Measurements from ENCODE around the gene SLC44A3. TPM values are rescaled to one million over a fixed set of nuclear protein-coding genes. Genes with fewer than 3 reads are reported as not detected.

Gene SLC44A3
- not detected in 2 replicates for total RNA-seq (2011; cell fraction: chromatin; rRNA removed; ENCODE audit: low replicate concordance)
- total RNA-seq (2011; cell fraction: nucleolus; rRNA removed) = not detected in 2 replicates
- not detected in 2 replicates for total RNA-seq (2011; cell fraction: nucleoplasm; rRNA removed)
- total RNA-seq (2014; rRNA removed) = not detected in 2 replicates
- not detected in 2 replicates for total RNA-seq (2014; rRNA removed; fragmentation: Illumina TruSeq; extraction: Trizol)
- not detected in 2 replicates for total RNA-seq (2015; rRNA removed; fragmentation: Illumina TruSeq; extraction: Trizol)
- total RNA-seq (2021) = not detected in 2 replicates
- not detected in 2 replicates for polyA plus RNA-seq (2011; rRNA removed)
- polyA plus RNA-seq (2011; cell fraction: cytosol; rRNA removed) = not detected in 2 replicates
- polyA plus RNA-seq (2011; cell fraction: nucleus; rRNA removed) = not detected in 2 replicates
- polyA plus RNA-seq (2012) = not detected in 2 replicates
- polyA plus RNA-seq (2014; fragmentation: Illumina TruSeq; extraction: Trizol) = not detected in 2 replicates
- polyA plus RNA-seq (2014; fragmentation: Nextera tagmentation; extraction: Ambion mirVana) = not detected
- not detected in 2 replicates for polyA plus RNA-seq (2014; rRNA removed)
- polyA minus RNA-seq (2011; rRNA and poly(A)+ RNA removed) = not detected in 2 replicates
- polyA minus RNA-seq (2011; cell fraction: cytosol; rRNA and poly(A)+ RNA removed) = not detected in 2 replicates
- polyA minus RNA-seq (2011; cell fraction: nucleus; rRNA and poly(A)+ RNA removed) = not detected in 2 replicates
- not detected for Bru-seq, nascent RNA
- BruChase-seq, experiment 1, labeled RNA remaining after a 2-hour chase = percentile 9 among the genes with signal in this experiment
- percentile 12 among the genes with signal in this experiment for BruChase-seq, experiment 2, labeled RNA remaining after a 6-hour chase
- long read RNA-seq, experiment 1 = 0 reads
- long read RNA-seq, experiment 2 = 0 reads
- long read RNA-seq, experiment 3 = 0 reads

DNA sequence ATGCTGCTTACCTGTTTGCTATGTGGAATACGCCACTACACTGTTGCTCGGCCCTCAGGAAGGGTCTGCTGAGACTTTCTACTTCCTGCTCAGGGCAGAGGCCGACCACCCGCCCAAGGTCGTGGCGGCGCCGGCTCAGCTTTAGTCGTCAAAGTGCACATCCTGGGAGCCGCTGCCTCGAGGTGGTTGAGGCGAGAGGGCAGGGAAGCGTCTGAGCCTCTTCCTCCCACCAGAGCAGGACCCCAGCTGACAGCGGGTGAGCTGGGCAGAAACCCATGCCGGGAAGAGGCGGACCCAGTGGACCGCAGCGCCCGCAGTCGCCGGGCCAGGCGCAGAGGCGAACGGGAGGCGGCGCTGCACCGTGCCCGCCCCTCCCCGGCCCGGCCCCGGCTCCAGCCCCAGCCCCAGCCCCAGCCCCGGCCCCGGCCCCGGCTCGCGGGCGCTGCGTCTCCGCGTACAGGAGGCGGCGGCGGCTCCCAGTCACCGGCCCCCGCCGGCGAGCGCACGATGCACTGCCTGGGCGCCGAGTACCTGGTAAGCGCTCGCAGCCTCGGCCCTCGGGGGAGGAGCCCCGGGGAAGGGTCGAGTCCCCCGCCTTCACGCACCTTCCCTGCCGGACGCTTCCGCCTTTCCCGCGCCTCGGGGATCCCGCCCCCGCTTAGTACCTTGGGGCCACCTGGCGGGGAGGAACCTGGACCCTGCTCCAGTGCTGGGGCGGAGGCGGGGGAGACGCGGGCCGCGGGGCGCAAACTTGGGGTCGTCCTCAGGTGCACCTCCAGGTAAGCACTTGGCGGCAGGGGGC is at the start of gene SLC44A3:
Gene SLC44A3 (plus strand): TSS at position 413 of the 802 bp plus-strand sequence. CDS start 95 bp downstream, at position 508.
- Histone ChIP-seq H3K27me3 (ENCODE audit: control insufficient read depth in 2 of 2, insufficient read depth in 2 of 2, low read length in 2 of 2) (peaks cover 18 to 27% of the 10 kb centered on the region in 2 experiments; a peak in 4 of 5 replicates), H3K36me3 (ENCODE audit: control insufficient read depth, insufficient read depth, low read length) (no peaks in the 10 kb centered on the region), H3K9me1 (ENCODE audit: control insufficient read depth, insufficient read depth, low read length) (no peaks in the 10 kb centered on the region), H3K27ac (ENCODE audit: extremely low read depth, low read depth, low read length) (no peak within 1 kb of the TSS), H3K4me2 (ENCODE audit: insufficient read depth, low read length) (no peak within 1 kb of the TSS), H2AFZ (ENCODE audit: low read depth, low read length) (no peak within 1 kb of the TSS), H3K9me3 (replicated peaks; ENCODE audit: control insufficient read depth, insufficient read depth, low read depth, low read length) (no peaks in the 10 kb centered on the region), H3K79me2 (ENCODE audit: control insufficient read depth, insufficient read depth, low read length) (no peaks in the 10 kb centered on the region), H3K4me3 (no peak within 1 kb of the TSS), H4K20me1 (replicated peaks; ENCODE audit: control insufficient read depth, insufficient read depth, low read length) (no peaks in the 10 kb centered on the region), H3K9ac (ENCODE audit: insufficient read depth in 1 of 2, low read depth in 2 of 2, low read length in 2 of 2) (no peak within 1 kb of the TSS), H3K4me1 (replicated peaks in 1 of 2; ENCODE audit: control insufficient read depth in 2 of 2, insufficient read depth in 2 of 2, low read length in 2 of 2) (peaks cover 0 to 8% of the 10 kb centered on the region in 2 experiments; a peak in 2 of 5 replicates)
- TF ChIP-seq ZNF212 (CRISPR knock-in tag; IDR thresholded peaks at IDR 0.05) (no peak), ZHX1 (conservative IDR thresholded peaks at IDR 0.05; ENCODE audit: low read length) (no peak), NFRKB (IDR thresholded peaks at IDR 0.05; ENCODE audit: low read depth) (no peak), SRSF9 (IDR thresholded peaks at IDR 0.05; ENCODE audit: borderline replicate concordance, low read depth, low read length) (no peak), NR2C1 (IDR thresholded peaks at IDR 0.05) (no peak), NR2C1 (tag; IDR thresholded peaks at IDR 0.05) (no peak), SMARCA5 (IDR thresholded peaks at IDR 0.05) (no peak), MYBL2 (IDR thresholded peaks at IDR 0.05; ENCODE audit: low read depth) (no peak), MYBL2 (CRISPR knock-in tag; IDR thresholded peaks at IDR 0.05; ENCODE audit: borderline replicate concordance) (no peak), ZNF347 (CRISPR knock-in tag; IDR thresholded peaks at IDR 0.05; ENCODE audit: low read depth) (no peak), RBM25 (IDR thresholded peaks at IDR 0.05; ENCODE audit: low read depth, low read length, severe bottlenecking) (no peak), SIRT6 (IDR thresholded peaks at IDR 0.05; ENCODE audit: low read depth, low read length) (no peak), HLTF (IDR thresholded peaks at IDR 0.05) (no peak), FIP1L1 (IDR thresholded peaks at IDR 0.05; ENCODE audit: low read depth, low read length, poor library complexity, severe bottlenecking) (no peak)
- TF ChIP-seq, protein P1, sequence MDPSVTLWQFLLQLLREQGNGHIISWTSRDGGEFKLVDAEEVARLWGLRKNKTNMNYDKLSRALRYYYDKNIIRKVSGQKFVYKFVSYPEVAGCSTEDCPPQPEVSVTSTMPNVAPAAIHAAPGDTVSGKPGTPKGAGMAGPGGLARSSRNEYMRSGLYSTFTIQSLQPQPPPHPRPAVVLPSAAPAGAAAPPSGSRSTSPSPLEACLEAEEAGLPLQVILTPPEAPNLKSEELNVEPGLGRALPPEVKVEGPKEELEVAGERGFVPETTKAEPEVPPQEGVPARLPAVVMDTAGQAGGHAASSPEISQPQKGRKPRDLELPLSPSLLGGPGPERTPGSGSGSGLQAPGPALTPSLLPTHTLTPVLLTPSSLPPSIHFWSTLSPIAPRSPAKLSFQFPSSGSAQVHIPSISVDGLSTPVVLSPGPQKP (CRISPR knock-in tag; IDR thresholded peaks at IDR 0.05) = no peak
- POLR2A ChIA-PET = no interaction called here
- ATAC-seq (peak; percentile 50; the same call in 2 of the 3 replicates), FAIRE-seq (no peak), DNase-seq (ENCODE audit: extremely low read depth in 1 of 4, low spot score in 3 of 4) (no peak)
- intact Hi-C loops (cut with micrococcal nuclease) = no loop called here
- WGBS (ENCODE audit: insufficient coverage, low coverage, missing lambda C conversion rate) = 14% methylated on average over 29 of the region's 77 CpGs
- BruUV-seq (replicated peaks) = no TSS peak
- in situ Hi-C loops (cut with MboI) = no loop called here
- CTCF ChIA-PET (ENCODE audit: low intra/inter-chr PET ratio) = no interaction called here

Data from K562 (cell line).